Bone marrow (tissue), 2 donors: Measurements from ENCODE around the gene PBRM1.
A peak's percentile ranks its signal among the peaks of the same experiment; 100 is the strongest.
"Not testable (repeated sequence)": the region's sequence is repeated elsewhere in the genome, so short reads cannot be mapped to it uniquely, and the experiment has no call there.

Experiments used
- DNase-seq, 2 donors: peaks; one replicate each; lab custom pipeline; 2025; lab: John Stamatoyannopoulos, UW

Gene PBRM1

DNA sequence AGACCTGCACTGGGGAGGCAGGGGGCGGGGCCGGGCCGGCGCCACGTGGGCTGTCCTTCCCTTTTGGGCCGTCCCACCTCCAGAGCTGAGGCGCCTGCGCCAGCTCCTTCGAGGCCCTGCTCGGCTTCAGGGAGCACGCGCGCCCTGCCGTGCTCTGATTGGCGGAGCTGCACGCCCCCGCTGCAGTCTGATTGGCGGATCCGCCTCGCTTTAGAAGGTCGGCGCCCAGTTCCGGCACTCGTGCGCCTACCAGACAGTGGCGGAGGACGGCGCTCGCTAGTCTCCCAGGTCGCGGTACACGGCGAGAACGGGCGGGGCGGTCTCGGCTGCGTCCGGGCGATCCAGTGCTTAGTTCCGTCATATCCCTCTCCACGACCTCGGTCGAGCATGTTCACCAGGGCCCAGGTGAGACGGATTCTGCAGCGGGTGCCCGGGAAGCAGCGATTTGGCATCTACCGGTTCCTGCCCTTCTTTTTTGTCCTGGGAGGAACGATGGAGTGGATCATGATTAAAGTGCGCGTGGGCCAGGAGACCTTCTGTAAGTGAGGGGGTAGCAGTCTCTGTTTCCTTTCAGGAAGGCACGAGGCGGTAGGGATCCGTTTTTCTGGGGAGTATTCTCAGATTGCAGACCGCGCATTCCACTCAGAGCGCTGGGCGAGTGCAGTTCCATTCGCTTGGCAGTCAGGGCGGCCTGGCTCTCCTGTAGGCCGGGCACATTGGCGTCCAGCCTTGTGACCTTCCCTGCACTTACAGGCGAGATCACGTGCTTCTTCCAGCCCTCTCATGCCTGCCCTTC is 149.1 kb downstream of the PBRM1 start, which contains the start of gene UQCC5:
TSS of gene UQCC5 (plus strand) at position 237 of the 796 bp plus-strand sequence. CDS start at position 388, 151 bp downstream.
- DNase-seq = peak; percentile 78 to 95

DNA sequence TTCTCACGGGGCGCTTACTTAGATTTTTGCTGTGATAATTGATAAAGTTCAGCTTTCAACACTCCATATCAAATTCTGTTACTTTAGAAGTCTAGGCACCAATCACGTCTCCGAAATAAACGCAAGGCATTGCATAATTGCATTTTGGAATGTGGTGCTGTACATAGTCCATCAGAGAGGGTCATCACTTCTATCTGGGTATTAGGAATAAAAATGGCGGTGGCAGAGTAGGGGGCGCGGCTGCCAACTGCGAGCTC is 149.7 kb downstream of the PBRM1 start:
- no peak for DNase-seq

DNA sequence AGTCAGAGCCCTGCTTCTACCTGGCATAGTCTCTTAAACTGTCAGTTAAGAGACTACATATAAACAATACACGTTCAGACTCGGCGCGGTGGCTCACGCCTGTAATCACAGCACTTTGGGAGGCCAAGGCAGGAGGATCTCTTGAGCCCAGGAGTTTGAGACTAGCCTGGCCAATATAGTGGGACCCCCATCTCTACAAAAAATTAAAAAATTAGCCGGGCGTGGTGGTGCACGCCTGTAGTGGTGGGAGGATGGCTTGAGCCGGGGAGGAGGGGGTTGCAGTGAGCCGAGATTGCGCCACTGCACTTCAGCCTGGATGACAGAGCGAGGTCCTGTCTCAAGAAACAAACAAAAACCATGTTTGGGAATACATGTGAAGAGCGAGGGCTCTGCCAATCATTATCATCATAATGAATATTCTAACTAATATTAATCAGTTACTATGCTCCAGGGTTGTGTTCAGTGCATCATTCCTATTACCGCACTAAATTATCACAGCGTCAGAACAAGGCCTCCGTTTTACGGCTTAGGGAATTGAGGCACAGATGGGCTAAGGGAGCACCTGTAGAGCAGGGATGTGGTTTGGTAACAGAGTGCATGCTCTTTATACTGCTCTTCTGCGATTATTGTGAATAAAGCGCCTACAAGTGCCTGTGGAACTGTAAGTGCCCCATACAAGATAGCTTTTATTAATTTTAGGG is 150.2 kb downstream of the PBRM1 start:
- DNase-seq = no peak

DNA sequence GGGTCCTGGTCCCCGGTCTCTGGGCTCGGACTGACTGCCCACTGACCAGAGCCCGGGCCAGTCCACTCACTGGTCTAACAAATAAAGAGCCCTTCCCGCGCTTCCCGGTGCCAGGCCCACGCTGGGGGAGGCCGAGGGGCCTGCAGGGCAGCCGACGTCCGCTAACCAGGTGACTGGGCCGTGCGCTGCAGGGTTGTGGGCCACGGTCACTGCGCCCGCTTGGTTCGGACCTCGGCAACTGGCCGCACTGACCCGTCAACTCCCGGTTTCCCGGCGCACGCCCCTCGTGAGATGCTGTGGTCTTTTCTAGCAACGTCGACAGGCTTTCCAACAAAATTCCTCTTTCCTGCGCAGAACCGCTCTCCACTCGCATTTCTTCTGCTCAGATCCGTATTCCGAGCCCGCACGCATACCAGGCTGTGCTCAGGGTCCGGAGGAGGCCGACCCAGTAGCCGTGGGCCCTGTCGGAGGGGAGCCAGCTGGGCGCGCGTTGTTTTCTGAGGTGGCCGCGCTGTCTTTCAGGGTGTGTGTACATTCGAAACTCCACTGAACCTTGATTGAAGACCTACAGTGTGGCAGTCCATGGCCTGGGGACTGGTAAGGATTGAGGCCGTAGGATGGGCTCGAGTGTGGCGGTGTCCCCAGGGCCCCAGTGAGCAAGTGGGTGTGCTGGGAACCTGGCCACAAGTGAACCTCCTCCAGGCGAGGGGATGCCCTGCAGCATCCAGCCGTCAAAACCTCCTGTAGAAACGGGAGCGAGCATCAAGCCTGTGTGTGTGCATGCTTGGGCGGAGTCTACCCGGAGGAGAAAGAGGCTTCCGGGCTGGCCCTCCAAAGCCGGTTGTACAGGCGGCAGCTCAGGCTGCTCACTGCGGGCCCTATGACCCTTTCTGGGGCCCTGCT is 151.2 kb downstream of the PBRM1 start:
- DNase-seq = no peak

DNA sequence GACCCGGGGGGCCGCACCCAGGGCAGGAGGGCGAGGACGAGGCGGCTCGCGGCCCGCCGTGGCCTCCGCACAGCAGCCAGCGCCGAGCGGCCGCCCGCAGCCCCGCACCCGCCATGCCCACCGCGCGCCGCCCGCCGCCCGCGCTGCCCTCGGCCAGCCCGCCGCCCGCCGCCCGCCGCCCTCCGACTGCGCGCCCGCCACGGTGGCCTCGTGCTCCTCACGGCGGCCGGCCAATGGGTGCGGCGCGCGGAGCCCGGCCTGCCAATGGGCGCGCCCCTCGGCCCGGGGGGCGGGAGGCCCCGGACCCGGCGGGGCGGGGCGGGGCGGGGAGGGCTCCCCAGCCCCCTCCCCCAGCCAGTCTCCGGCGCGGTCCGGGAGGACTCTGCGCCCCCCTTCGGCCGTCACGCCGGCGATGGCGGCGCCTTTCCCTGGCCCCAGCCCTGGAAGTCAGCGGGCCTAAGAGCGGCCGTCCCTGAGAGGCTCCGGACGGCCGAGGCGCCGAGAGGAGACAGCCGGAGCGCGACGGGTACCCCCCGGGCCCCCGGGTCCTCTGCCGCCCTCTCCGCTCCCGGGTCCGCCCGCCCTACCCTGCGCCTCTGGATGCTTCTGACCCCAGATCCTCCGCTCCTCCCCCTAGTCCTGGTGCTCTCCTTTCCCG is 152.0 kb downstream of the PBRM1 start, which contains the start of gene NT5DC2:
TSS of gene NT5DC2 (minus strand) at position 235 of the 658 bp plus-strand sequence. CDS start at position 115, 120 bp downstream.
- no peak for DNase-seq

DNA sequence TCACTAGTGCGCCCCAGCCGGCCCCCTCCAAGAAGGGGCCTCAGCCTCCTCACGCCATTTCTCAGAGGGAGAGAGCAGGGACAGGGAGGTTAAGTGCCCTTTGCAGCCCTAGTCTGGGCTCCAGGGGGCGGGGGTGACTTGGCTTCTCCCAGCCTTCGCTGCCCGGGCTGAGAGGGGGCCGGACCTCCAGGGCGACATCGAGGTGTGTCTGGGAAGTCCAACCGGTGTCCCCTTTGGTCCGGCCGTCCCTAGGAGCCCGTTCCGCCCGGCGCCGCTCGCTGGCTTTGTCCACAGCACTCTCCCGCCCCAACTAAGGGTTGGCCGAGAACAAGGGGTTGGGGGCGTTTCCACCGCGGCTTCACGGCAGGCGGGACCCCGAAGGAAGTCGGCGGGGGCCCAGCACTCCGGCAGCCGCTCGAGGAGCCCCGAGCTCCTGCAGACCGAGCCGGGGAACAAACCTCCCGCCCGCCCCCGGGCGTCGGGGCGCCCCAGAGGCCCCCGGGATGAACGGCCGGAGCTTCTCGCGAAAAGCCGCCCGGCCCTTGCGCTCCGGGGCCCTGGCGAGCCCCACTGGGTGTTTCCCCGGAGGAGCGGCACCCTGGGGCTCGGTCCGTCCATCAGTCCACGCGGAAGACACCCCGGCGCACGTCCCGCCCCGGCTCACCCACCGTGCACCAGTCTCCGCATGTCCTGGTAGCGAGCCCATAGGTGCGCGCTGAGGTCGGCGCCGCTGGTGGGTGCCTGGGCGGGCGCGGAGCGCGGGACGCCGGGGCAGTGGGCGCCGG is 152.7 kb downstream of the PBRM1 start:
- no peak for DNase-seq

DNA sequence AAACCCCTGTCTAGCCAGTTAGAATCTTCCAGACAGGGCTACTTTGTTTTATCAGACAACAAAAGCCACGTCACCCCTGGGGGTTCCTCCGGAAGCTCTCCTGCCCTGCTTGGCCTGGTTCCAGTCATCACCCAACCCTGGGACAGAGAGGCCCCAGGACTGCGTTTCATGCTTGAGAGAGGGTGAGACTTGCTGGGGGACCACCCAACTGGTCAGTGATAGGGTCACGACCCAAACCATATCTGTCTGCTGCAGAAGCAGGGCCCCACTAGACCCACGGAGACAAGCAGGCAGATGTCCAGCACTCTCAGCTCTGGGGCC is 153.2 kb downstream of the PBRM1 start:
- peak in 1 of 2 donors; percentile 24 for DNase-seq

DNA sequence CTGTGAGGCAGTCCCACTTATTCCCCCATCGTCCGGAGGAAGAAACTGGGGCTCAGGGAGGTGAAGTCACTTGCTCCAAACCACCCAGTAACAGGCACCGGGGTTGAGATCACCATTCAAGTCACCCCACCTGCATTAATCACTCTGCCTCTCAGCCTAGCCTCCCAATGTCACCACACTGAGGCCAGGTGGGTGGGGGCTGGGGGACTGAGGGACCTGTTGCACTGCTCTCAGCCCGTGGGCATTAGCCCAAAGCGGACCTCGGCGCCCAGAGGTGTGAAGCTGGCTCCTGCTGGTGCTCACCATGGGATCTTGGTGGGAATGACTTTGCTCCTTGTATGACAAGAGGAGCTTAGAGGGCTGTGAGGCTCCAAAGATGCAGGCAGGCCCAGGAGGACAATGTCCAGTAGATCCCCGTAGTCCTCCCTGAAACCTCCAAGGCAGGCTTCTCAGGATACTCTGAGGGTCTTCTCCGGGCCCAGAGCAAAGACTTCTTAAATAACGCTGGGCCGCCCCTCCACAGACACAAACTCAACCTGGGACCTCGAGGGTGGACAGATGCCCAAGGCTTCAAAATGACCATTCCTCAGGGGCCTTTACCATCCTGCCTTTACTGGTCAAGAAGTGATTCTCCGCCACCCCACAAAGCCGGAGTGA is 153.7 kb downstream of the PBRM1 start:
- DNase-seq = no peak

DNA sequence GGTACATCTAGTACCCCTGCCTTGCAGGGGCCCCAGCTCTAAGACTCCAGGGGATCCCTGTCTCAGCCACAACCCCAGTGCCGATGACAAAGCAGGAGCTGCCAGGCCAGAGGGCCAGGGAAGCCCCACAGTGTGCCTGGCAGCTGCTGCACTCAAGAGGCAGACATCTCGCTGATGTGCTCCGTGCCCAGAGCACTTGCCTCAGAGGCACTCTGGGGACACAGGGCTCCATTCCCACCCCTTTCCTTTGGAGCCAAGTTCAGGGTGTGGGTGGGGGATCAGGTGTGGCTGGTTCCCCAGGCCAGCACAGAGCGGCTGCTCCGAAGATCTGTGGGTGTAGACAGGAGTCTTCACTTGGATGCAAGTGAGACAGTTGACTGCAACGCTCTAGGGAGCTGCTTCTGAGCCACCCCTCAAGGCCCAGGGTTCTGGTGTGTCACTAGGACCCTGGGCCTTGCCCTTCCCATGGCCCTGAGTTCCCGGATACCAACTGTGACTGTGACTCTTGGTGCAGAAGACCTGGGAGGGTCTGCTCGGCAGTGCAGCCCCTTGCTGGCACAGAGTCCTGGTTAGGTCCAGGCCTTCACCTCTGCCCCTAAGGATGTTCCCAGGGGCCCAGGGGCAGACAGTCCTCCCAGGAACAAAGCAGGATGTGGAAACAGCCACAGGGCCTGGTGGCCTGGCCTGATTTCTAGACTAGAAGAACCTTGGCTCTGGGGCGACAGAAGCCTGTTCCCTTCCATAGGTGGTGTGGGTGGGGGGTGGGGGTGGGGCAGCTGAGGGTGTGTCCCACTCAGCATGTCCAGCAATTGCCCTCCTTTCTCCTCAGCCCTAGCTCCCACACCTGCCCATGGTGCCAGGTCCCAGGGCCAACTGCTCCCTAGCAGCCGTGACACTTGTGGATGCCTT is 154.5 kb downstream of the PBRM1 start:
- no peak for DNase-seq

DNA sequence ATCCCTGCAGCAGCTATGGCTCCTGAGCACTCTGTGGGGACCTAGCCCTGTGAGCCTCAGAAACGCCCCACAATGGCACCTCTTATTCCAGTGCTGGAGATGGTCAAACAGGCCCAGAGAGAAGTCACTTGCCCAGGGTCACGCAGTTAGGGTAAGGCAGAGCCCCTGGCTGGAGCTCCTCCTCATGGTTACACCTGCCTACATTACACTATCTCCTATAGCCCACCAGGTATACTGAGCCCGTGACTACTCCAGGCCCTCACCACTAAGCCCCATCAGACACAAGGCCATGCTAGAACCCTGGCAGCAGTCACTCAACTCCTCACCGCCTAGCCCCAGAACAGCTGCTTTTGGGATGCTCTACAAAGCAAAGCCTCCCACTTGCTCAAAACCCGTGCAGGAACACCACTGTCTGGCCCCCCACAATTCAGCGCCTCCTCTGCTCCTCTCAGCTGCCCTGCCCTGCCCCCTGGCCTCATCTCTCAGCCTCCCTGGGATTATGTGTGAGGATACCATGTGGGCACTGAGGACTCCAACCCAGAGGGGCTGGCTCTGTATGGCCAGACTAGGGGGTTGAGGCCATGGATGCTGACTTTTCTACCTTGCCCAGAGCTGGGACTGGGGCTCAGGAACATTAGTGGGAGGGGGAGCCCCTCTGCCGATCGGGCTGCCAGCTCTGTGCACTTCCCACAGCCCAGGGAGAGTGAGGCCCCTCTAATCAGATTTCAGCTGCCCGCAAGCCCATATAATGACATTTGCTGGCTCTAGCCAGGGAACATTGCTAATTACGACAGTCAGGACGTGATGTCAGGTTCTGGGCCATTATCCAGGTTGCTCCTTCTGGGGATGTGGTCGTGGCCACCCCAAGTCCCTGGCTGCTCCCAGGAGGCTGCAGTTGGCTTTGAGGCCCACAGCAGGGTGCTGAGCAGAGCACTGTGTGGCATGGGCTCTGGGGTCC is 156.1 kb downstream of the PBRM1 start:
- no peak for DNase-seq

DNA sequence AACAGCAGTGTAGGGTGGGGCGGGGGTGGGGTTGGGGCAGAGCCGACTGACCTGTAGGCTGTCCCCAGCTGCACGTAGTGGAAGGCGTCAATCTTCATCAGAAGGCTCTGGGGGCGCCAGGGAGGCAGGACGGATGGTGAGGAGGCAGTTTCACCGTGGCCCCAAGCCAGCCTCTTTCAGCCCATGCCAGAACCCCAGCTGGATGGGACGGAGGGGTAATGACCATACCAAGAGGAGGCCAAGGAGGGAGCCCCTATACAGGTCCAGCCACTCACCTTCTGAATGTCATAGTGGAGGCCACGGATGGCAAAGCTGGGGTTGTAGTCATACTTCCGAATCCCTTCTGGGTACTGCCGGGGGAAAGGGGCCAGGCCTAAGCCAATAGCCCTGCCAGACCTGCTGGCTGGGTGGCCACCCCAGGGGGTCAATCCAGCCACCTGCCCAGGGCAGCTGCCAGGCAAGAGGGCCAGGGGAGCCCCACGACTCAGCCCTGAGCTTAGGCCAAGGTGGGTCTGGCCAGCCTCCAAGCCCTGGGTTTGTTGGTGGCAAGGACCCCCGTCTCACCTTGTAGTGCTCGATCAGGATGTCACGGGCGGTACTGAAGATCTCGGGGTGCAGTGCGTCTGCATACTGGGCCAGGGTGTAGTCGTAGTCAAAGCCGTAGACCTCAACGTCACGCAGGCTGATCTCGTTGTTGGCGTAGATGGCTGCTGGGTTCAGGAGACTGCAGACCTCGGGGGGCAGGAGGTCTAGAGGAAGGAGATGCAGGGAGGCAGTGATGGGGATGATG is 156.9 kb downstream of the PBRM1 start:
- no peak for DNase-seq

DNA sequence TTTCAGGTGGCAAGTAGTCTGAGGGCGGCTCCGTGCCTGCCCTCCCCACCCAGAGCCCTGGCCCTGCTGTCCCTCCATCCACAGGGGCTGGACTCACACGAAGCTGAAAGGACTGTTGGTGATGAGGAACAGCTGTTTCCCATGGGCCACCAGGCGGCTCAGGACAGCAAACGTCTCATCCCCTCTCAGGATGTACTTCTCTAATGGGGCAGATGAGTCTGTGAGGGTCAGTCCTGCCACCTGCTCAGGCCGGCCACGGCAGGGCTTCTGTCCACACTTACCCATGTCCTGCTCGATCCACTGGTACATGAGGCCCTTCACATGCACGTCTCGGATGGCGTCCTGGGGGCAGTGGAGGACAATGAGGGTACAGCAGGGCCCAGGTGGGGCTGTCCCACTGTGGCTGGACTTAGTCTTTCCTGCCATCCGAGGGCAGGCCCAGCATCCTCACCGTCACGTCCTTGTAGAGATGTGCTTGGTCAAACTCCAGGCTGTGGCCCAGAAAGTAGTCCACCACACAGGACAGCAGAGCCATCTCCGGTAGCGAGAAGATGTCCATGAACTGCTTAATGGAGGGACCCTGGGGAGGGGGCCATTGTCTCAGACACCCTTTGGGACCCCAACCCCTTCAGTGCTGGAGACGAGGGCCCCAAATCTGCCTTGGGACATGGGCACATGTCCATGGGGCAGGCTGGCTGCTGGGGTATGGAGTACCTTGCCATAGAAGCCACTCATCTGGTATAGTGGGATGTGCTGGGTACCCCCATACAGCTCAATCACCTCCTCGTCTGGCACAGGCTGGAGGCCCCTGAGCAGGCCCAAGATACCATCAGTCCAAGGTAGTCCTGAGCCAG is 157.8 kb downstream of the PBRM1 start:
- no peak for DNase-seq

DNA sequence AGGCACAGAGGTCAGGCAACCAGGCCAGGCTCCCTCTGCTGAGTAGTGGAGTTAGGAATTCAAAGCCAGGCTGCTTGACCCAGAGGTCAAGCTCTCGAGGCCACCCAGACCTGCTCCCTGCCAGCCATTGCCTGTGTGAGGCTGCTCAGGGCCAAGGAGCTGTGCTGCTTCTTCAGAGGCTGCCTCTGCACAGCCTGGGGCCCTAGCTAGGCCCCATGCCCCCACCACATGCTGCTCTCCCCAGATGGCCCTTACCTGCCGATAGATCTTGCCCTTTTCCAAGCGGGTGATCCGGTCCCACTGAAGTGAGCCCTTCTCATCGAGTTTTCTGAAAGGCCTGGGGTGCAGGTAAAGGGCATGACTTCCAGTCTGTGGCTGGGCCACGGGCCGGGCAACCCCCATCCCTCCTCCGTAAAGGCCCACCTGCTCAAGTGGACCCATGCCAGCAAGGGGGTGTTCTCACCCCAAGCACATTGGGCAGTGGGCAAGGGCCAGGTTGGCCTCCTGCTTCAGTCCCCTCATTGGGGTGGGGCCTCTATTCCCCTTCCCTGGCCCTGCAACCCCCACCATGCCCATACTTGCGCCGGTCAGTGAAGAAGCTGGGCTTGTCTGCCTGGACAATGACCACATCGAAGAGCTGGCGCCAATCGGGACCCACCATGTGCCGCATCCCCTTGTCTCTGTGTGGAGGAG is 158.5 kb downstream of the PBRM1 start:
- no peak for DNase-seq

DNA sequence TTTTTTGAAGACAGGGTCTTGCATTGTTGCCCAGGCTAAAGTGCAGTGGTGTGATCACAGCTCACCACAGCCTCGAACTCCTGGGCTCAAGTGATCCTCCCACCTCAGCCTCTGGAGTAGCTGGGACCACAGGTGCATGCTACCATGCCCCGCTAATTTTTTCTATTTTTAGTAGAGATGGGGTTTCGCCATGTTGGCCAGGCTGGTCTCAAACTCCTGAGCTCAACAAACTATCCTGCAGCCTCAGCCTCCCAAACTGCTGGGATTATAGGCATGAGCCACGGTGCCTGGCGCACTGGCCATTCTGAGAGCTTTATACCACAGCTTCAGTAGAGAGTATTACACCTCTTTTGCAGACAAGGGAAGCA is 159.1 kb downstream of the PBRM1 start:
- not testable (repeated sequence) for DNase-seq

DNA sequence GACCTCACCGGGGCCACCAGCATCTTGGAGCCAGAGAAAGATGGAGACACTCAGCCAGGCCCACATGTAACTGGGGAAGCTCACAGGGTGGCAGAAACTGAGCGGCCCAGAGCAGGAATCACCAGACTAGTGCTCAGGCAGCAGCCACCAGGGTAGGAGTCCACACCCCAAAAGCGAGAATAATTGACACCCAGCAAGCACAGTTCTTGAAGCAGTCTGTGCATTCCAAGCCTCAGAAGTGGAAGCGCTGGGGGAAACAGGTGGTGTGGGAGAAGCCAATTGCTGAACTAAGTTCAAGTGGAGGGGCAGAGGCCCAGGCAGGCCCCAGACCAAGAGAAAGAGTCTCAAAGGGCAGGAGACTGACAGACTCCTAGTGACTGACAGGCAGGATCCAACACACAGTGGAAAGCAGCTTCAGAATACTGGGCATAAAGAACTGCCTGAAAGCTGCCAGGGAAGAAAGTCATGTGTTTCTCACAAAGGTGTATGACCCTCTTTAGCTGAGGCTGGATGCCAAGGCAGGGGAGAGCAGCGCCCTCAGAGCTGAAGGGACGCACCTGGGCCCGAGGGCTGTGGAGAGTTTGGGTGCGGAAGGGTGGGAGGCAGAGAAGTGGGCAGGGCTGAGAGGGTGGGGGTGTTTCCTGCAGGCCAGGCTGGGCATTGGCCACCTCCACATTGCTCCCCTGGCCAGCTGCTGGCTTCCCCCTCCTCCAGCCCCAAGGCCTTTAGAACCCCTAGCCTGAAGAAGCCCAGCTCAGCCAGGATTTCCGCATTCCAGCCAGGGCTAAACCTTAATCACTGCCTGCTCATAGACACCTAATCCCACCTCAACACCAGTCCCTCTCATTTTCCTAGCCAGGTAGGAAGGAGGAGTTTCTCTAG is 159.8 kb downstream of the PBRM1 start:
- no peak for DNase-seq
